Measurements from ENCODE around the gene FAM20B.
A peak's percentile ranks its signal among the peaks of the same experiment; 100 is the strongest.

The FAM20B gene

DNA sequence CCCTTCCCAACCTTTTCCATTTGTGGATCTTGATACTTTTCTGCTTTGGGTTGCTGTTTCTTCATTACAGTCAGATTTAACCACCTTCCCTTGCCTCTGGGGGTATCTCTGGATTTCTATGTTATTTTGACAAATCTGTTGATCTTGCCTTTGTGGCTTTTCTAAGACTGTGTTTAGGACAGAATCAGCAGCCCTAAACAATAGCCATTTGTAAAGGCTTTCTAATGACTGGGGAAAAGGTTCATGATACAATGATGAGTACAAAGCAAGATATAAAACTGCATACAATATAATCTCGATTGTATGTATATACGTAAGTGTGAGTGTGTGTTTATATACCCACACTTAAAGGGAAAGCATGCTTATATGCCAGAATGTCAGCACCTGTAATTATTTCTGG, 27.8 kb downstream of the FAM20B start:
- no peak for DNase-seq

DNA sequence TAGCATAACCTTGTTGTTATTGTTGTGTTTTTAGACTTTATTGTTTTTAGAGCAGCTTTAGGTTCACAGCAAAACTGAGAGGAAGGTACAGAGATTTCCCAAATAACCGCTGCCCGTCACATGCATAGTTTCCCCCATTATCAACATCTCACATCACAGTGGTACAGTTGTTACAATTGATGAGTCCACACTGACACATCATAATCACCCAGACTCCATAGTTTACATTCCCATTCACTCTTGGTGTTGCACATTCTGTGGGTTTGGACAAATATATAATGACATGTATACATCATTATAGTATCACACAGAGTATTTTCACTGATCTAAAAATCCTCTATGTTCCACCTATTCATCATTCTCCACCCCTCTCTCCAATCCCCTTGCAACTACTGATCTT, 30.2 kb downstream of the FAM20B start:
- DNase-seq: no peak

DNA sequence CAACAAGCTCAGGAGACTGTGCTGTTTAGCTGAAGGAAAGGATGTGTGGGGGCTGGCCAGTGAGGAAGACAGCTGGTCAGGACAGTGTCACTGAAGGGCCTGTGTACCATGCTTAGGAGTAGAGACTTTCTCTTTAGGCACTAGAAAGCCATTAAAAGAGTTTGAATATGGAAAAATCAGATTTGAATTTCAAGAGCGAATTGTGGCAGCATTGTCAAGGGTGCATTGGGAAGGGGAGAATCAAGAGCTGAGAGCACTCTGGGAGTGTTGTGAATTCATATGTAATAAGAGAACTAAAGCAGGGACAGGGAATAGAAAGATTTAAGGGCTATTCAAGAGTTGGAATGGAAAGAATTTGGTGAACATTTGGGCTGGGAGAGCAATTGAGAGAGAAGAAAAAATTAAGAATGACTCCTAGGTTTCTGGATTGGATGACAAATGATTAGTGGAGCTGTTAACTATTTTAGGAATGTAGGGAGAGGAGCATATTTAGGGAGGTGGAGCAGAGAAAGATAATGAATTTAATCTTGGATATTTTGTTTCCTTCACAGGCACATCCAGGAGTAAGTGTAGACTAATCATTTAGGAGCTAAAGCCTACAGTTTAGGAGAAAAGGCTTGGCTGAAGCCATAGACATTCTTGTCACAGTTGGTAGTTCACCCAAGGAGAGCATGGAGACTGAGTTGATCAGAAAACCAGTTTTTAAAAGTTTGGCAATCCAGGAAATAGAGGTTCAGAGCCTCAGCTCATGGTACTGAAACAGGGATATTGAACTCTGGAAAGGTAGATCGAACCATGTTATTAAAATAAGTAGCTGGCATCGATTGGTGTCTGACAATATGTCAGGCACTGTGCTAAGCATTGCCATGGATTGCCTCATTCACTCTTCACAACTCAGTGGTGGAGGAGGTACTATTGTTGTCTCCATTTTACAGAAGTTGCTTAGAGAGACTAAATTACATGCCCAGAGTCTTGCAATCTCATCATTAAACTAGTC, 33.1 kb downstream of the FAM20B start:
- no peak for DNase-seq

DNA sequence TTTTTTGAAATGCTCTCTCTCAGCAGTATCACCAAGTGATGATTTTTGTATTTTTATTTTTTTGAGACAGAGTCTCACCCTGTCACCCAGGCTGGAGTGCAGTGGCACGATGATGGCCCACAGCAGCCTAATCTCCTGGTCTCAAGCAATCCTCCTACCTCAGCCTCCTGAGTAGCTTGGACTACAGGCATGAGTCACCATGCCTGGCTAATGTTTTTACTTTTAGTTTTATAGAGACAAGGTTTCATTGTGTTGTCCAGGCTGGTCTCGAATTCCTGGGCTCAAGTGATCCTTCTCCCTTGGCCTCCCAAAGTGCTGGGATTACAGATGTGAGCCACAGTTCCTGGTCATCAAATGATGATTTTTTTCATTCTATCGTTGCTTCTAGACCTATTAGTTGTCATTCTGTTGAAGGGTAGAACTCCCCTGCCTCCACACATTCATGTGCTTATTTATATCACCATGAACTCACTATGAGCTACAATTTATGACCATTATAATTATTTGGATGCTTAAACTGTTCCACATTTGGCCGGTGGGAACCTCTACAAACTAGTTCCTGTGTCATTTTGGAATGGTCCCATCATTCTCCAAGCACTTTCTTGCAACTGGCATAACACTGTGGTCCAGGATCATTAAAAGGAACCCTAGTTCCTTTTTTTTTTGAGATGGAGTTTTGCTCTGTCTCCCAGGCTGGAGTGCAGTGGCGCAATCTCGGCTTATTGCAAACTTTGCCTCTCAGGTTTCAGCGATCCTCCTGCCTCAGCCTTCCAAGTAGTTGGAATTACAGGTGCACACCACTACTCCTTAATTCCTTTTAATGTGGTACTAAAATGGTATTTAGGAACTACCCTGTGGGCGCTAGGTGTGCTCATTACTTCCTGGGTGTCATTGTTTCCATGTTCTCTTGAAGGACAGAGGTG, 35.9 kb downstream of the FAM20B start:
- DNase-seq: no peak

DNA sequence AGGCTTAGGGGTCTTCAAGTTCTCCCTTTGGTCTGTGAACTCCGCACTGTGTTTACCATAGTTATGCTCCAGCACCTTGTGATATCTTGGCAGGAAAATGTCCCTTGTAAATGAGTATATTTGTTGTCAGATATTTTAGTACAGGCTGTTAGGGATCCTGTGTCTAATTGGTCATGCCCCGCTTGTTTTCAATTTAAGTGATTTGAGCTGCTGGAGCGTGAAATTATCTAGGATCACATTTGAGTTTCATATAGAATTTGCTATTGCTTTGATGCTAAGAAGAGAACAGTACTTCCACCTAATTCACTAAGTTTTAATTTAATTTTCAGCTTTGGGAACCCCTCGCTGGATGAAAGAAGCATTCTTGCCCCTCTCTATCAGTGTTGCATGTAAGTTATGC, 40.8 kb downstream of the FAM20B start:
- no peak for DNase-seq

DNA sequence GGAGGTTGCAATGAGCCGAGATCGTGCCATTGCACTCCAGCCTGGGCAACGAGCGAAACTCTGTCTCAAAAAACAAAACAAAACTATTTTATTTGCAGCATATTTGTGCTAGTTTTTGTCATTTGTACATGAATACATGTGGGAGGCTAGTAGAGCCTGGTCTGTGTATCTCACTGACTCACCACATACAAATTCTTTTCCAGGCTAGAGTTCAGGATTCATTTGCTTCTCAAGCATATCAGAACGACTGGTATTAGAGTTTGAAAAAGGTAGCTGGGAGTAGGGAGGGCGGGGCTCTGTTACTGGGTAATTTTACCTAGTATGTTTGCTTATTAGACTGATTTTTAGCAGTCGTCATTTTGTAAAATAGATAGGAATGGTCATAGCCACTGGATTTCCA, 51.7 kb downstream of the FAM20B start:
- no peak for DNase-seq

DNA sequence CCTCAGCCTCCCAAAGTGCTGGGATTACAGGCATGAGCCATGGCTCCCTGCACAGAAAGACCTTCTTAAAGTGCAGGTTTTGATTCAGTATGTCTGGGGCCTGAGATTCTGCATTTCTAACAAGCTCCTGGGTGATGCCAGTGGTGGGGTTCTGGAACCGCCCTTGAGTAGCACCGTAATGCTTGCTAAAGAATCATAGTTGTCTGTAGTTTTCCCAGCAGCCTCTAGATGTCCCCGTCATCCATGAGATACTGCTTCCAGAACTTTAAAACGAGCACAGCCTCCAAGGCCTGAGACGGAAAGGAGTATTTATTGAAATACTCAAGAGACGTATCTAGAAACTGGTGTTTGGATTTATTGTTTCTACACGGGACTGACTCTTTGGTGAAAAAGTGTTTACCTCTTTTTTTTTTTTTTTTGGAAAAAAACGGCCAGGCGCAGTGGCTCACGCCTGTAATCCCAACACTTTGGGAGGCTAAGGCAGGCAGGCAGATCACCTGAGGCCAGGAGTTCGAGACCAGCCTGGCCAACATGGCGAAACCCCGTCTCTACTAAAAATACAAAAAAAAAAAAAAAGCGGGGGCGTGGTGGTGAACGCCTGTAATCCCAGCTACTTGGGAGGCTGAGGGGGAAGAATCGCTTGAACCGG, 53.5 kb downstream of the FAM20B start:
- DNase-seq: peak; percentile 16

DNA sequence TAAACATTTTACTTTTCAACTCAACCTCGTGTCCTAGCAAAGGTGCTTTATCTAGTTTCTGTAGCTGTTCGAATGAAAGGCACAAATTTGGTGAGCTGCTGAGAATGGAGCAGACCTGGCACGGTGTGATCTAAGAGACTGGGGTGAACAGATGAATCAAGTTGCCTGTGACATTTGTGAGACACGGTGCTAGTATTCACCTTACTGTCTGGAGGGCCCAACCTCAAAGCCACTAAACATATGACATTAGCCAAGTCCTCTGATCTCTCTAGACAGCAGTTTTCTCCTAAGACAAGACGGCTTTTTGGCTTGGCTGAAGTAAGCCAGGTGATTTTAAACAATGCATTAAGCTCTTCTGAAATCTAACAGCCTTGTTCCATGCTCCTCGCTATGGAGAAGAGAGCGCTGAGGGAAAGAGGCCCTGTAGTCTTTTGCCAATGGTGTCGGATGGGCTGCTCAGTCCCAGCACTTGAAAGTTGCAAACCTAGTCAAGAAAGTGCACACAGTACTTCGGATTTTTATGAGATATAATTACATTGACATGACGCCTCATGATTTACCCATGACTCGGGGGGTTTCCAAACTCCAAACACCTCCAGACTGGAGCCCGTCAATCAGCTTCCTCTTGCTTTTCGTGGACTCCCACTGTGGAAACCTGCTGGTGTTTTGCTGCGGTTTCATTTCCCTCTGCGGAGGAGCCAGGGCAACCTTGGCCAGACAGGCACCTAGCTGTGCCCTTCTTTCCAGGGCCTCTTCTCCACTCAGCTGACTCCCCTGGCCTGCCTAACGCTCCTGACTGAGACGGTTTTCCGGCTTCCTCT, 55.4 kb downstream of the FAM20B start:
- no peak for DNase-seq

DNA sequence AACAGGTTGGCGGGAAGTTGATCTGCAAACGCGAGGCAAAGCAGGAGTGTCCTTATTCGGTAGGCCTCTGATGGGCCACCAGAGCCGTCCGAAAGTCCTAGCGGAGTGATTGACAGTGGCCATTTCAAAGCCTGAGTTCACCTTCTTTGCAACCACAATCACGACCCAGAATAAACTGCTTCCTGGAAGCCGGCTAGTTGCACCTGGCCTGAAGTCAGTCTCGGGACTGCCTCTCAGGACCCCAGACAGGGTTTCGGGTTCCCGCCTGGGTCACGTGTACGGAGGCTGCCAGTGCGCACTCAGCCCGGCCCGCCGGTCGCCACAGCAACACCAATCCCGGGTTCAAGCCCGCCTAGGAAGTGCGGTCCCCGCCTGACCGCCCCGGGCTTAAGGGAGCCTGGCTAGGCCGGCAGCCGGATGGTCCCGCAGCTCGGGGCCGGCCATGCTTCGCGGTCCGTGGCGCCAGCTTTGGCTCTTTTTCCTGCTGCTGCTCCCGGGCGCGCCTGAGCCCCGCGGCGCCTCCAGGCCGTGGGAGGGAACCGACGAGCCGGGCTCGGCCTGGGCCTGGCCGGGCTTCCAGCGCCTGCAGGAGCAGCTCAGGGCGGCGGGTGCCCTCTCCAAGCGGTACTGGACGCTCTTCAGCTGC, 56.1 kb downstream of the FAM20B start, which contains the start of gene TOR3A:
TSS of gene TOR3A (plus strand) at position 384 of the 646 bp plus-strand sequence. CDS start at position 443, 59 bp downstream.
- DNase-seq: no peak

DNA sequence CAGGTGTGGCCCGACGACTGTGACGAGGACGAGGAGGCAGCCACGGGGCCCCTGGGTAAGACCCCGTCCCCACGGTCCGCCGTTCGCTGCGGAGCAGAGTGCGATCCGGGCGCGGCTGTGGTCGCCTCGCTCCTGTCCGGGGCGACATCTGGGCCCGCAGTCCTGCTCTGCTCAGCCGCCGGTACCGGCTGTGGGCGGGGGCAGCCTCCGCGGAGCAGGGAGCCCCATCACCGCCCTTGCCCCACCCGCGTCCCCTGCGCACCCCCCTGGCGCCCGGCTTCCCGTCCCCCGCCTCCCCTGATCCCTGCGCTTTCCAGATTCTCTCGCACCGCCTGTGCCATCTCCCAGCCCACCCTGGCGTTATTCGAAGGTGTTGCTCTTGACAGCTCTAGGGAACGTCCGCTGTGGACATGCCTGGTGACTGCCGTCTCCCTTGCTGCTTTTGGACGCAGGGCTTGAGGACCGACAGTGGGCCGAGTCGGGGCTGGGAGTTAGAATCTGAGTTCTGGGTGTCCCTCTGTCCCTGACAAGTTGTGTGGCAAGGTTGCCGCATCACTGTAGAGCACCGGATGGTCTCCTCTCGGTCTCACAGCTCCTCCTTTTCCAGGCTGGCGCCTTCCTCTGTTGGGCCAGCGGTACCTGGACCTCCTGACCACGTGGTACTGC, 56.8 kb downstream of the FAM20B start:
- DNase-seq: no peak

DNA sequence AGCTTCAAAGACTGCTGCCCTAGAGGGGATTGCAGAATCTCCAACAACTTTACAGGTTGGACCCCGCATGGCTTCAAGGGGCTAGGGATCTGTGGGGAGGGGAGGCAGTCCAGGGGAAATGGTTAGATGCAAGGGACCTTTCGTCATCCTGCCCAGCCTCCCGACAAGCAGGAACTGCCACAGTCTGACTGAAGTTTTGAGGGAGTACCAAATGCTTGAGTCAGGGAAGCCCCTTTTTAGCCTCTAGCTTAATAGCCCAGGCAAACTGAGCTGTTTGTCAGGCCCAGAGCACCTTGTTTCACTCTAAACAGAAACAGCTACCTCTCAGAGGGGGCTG, 57.3 kb downstream of the FAM20B start:
- no peak for DNase-seq

DNA sequence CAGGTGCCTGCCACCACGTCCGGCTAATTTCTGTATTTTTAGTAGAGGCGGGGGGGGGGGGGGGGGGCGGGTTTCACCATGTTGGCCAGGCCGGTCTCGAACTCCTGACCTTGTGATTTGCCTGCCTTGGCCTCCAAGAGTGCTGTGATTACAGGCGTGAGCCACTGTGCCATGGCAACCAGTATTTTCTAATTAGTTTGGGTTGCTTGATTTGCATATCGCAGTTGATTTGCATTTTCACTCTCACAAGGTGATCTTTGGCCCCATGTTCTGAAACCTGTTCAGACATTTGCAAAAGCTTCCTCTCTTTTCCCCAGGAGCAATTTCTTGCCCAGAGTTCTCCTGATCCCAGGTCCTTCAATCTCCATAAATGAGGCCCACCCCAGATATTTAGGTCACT, 57.8 kb downstream of the FAM20B start:
- DNase-seq: no peak

DNA sequence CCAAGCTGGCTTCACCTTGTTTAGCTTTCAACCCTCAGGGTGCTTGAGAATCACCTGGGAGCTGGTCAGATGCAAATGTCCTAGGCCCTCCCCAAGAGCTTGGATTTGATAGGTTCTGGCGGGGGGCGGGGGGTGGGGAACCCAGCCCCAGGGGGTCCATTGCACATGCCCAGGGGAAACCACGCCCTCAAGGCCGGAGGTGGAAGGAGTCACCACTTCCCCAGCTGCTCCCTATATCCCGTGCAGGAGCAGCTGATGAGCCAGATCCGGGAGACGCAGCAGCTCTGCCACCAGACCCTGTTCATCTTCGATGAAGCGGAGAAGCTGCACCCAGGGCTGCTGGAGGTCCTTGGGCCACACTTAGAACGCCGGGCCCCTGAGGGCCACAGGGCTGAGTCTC, 62.0 kb downstream of the FAM20B start:
- no peak for DNase-seq

DNA sequence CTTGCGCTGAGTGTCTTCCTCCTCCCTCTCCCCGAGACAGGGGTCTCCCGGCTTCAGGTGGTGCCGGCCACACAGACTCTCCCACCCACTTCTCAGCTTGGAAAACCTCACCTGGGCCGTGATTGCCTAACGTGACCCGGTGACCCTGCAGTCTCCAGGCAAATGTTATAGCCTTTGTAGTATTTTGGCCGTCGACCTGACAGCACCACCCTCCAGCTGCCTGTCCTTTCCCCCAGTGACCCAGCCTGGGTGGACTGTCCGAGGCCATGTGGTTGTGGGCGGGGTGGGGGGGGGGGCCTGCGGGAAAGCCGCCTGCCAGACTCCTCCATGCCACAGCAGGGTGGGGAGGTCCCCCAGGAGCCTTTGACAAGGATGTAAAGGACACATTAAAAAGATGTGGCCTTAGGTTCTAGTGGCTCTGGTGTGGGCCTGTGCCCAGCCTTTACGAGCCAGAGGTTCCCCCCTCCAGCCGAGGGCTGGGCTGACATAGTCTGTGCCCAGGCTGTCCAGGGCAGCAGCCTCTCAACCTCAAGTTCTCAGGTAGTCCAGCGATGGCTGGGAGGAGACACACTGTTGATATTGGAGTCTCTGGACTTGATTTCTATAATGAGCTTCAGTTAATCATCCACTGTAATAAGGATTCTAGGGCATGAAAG, 64.3 kb downstream of the FAM20B start:
- no peak for DNase-seq

DNA sequence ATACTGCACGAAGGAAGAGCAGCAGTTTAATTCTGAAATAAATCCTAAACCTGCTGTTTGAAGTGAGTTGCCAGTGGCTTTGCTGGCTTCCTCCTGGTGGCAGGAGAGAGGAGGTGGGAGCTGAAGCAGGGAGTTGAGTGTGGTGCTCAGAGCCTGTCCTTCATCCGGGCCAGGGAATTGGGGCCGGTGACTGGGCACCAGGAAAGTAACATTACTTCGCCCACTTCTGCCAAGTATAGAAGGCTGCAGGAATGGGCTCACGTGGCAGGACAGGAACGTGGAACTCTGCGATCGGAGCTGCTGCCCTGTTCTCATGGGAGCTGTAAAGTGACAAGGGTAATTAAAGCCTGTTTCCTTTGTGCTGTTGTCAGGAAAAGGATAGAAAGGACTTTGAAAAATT, 64.8 kb downstream of the FAM20B start:
- DNase-seq: no peak

DNA sequence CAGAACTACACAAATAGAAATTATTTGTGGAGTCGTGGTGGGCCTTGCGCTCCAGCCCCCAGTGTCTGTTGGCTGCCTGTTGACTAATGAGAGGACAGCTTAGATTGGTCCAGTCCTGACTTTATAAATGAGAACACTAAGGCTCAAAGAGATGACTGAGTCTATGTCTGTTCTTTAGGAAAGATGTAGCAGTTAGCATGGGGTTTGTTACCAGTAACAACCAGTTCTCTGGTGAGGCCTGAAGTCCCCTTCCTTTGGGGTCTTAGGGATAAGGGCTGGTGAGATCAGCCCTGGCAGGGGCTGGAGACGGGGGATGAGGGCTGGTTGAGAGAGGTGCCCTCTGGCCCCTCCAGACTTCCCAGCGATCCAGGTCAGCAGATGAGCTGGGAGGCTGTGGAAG, 65.2 kb downstream of the FAM20B start:
- DNase-seq: no peak

DNA sequence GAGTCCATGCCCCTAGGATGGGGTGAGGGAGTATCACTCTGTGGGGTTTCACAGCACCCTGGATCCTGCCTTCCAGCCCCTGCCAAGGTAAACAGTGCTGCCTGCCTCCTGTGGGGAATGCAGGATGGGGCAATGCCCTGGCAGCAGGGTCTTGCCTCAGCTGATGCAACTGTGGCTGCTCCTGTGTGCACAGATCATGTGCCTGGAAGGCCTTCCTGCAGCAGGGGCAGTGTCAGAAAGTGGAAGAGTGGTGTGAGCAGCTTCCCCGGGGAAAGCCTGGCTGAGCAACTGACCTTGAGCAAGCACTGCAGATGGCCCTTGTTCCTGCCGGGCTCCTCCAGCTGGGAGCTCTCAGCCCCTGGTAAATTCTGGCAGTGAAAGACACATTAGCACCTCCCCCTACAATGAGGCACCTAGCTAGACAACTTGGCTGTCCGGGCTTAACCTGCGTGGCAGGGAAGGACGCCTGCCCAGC, 66.0 kb downstream of the FAM20B start:
- no peak for DNase-seq

DNA sequence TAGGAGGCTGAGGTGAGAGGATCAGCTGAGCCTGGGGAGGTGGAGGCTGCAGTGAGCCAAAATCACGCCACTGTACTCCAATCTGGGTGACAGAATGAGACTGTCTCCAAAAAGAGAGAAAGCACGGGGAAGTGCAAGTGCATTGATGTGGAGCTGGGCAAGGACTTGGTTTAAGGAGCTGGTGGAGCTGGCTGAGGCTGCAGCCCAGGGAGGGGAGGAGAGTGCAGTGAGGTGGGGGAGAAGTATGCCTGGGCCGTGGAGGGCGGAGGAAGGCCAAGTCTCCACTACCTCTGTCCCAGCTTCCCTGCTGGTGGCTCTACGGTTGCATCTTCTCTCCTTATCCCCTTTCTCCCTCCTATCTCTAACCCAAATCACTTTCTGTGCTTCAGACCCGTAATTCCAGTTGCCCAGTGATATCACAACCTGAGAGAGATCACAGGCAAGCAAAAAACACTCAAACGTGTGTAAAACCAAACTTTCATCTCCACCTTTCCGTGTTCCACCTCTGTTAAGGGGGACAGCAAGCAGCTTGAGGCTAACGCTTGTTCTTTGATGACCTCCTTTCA, 67.3 kb downstream of the FAM20B start:
- DNase-seq: no peak

DNA sequence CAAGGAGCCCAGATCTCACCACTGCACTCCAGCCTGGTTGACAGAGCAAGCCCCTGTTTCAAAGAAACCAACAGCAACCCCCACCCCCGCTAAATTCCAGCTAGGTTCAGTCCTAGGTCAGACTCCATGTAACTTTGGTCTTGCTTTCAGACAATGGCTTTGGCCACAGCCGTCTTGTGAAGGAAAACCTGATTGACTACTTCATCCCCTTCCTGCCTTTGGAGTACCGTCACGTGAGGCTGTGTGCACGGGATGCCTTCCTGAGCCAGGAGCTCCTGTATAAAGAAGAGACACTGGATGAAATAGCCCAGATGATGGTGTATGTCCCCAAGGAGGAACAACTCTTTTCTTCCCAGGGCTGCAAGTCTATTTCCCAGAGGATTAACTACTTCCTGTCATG, 69.1 kb downstream of the FAM20B start:
- no peak for DNase-seq

DNA sequence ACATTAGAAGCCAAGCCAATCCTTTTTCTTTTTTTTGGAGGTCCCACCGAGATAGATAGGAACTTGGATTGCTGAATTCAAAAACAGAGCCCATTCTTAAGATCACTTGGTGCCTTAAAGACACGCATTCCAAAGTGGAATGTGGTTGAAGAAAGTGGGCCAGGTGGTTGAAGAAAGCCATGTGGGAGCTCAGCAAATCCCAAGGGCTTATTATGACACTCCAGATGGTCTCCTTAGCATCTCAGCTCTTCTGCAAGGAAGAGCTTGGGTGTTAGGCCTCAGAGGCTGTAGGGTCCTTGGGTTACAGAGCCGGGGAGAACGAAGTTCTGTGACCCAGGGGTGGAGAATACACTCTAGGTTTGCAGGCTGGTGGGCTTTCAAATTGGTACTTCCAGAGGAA, 69.7 kb downstream of the FAM20B start:
- no peak for DNase-seq
